NCI-H146 treated with DMSO at 0.1 percent for 48 hours (cell line): Measurements from ENCODE around the gene SLAMF7.
"Not testable (repeated sequence)": the region's sequence is repeated elsewhere in the genome, so short reads cannot be mapped to it uniquely, and the experiment has no call there.

ENCODE experiments used
- DNase-seq: peaks from one replicate; lab custom pipeline; 2025; ENCODE audit not compliant: unreplicated experiment; lab: John Stamatoyannopoulos, UW

Gene SLAMF7

DNA sequence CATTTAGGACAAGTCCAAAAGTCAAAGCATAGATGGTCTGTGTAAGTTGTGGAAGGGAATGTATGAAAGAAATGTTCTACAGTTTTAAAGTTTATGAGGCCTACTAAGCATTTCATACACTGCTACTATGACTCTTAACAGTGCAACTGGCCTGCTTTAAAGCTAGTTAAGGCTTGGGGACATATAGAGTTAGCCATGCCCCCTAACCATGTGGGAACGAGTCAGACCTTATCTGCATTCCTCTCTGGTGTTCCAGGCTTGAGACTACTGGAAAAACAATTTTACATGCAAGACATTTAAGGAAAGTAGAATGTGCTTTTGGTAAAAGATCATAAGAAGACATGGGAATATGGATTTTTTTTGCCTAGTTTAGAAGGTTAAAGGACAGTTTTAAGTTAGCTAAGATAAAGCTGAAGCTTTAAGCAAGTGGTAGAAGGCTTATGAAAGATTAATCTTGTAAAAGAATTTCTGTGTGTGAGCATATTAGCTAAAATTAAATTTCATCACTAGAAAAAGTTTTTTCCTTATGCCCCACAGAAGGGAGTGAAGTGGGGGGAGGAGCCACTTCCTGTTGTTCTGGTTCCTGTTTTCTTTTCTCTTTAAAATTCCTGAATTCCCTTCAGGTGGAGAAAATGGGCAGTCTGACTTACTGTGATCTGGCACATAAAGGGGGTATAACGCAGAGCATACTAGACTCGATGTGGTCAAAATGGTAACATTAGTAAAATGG lies 18.5 kb upstream of the SLAMF7 start:
- DNase-seq: no peak

DNA sequence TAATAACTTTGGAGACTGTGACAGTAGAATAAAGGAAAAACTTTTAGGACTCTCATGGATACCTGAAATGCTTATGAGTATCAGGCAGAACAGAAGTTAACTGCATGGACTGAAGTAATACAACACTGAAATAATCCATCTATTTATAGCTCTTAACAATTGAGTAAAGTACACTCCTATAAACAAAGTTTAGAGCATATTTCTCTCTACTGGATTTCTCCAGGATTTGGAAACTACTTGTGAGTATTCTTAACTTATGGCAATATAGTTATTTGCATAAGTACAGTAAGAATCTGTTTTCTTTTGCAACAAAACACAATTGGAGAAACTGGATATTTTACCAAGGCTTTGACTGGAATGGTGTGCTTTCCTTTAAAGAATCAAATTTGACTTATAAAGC lies 17.6 kb upstream of the SLAMF7 start:
- DNase-seq: no peak

DNA sequence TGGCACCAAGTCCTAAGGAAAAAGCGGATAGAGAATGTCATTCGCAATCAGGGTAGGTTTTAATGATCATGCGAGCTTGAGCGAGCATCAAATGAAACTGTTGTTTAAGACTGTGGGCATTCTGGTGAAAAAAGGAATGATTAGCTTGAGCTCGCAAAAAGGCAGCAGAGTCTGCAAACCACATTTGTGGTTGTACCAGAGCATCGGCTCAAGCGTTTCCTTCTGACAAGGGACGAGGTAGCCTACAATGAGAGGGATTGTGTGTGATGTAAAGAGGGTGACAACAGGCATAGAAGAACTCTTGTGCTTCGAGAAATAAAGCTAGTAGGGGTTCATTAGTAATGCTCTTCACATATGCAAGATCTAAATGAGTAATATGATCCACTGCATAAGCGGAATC lies 16.3 kb upstream of the SLAMF7 start:
- no peak for DNase-seq

DNA sequence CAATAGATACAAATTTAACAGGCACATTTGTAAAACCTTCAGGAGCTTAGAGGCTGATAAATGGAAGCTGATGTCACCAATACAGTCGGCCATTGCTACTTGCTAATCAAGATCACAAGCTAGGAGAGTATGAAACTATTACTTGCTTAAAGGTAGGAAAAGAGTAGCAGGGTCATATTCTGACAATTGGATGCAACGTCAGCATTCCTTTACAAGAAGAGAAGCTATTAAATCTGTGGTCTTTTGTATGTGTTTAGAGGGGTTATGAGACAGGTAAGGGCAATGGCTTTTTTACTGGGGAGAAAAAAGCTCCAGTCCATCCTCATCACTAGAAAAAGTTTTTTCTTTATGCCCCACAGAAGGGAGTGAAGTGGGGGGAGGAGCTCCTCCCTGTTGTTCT lies 15.7 kb upstream of the SLAMF7 start:
- DNase-seq: no peak

DNA sequence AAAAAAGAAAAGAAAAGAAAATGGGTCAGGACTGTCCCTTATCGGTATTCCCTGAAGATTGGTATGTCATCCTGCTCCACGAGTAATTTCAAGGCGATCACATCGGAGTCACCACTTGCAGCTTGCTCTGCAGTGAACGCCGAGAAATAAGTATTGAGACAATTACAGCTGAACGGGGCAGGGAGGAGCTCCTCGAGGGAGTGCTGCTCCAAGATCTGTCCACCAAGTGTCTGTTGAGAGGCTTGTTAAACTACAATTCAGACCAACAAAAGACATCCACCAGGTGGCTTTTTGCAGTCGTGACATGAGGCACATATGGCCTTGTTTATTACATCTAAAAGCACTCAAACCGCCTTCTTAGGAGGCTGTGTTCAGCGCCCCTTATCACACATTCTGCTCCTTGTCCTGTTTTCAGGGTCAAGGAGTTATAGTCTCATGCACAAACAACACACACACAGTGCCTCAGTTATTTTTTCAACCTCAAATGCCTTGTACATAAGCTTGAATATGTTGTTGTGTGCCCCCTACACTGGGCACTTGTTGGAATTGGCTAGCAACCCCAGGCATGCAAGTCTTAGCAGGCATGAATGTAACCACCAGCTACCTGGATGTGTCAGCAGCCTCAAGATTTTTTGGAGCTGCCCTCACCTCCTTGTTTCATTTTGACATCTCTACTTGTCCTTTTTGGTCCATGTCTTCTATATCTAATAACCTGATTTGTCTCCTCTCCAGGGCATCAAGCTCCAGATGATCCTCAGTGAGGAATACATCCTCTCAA lies 14.4 kb upstream of the SLAMF7 start:
- no peak for DNase-seq

DNA sequence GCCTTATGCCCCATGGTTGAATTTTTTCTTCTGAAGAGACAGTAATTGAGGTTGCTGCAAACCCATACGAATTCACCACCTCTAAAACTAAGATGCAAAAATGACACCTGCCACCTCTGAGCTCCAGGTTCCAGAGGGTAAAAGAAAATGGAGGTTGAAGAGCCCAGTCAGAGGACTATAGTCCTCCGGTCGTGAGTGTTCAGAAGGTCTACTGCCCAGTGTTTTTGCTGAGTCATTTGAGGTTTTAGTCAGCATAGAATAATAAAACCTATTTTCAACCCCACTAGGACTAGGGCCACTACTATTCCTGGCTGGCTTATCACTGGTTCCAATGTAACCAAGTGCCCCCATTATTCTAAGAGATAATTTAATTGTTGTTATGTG lies 12.9 kb upstream of the SLAMF7 start:
- DNase-seq: no peak

DNA sequence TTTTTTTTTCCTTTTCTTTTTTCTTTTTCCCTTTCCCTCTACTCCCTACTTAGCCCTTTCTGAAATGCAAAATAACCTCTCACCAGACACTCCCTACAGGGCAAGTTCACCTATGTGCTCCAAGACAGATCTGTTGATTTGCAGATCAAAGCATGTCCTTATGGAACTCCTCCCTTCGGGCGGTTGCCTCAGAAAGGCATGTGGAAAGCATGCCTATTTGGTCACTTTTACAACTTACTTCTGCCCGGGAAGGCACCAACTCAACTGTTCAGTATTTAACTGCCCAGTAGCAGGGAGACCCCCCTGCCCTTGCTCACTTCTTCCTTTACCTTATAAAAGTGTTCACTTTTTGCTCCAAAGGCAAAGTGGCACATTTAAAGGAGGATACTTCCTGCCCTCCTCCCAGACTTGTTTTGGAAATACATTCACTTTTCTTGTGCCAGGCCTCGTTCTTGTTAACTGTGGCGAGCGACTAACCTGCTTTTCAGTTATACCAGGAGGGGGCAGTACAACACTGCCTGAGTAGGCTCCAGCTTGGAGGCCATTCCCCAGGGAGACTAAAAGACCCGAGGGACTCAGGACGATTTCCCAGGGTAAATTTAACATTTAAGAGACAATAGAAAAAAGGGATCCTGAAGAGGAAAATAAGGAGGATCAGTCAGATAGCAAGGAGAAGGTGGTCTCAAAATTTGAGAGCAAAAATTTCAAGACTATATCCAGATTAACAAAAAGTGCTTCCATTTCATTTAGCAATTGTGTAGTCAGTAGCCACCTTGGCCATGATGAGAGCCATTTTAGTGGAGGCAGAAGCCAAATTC lies 12.3 kb upstream of the SLAMF7 start:
- no peak for DNase-seq

DNA sequence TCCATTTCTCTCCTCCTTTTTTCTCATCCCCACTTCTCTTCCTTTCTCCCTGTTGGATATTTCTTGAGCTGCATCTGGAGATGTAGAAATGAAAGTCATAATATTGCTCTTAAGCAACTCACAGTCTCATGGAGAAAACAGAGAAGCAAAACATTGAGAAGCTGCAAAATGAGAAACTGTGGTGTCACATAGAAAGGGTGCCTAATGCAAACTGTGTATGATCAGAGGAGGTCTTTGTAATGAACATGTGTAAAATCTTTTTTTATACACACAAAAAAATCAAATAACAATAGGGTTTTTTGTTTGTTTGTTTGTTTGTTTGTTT lies 11.8 kb upstream of the SLAMF7 start:
- DNase-seq: no peak

DNA sequence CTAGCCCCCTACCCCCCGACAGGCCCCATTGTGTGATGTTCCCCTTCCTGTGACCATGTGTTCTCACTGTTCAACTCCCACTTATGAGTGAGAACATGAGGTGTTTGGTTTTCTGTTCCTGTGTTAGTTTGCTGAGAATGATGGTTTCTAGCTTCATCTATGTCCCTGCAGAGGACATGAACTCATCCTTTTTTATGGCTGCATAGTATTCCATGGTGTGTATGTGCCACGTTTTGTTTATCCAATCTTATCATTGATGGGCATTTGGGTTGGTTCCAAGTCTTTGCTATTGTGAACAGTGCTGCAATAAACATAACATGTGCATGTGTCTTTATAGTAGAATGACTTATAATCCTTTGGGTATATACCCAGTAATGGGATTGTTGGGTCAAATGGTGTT lies 7.5 kb upstream of the SLAMF7 start:
- not testable (repeated sequence) for DNase-seq

DNA sequence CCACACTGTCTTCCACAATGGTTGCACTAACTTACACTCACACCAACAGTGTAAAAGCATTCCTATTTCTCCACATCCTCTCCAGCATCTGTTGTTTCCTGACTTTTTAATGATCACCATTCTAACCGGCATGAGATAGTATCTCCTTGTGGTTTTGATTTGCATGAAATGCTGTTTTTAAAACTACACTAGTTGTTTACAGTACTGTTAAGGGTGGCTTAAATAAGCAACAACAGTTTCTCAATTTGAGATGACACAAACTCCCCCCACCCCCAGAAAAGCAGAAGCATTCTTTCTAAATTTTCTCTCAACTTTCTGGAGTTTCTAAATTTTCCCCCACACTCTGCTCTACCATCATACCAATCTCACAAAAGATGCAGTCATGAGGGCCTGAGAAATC lies 7.1 kb upstream of the SLAMF7 start:
- DNase-seq: no peak

DNA sequence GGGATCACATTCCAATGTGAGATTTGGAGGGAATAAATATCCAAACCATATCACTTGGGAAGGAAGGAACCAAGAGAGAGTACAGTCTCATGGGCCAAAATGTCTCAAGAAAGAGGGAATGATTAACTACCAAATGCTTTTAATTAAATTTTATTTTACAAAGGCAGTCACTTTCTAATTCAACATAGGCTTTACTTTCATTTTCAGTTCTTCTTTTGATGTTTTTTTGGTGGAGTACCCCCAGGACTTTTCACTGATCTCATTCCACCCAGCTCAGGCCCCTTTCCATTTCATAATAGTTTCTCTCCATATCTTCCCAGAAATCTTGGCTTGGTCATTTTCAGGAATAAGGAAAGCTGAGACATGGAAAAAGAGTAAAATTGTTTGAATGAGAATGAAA lies 5.1 kb upstream of the SLAMF7 start:
- no peak for DNase-seq

DNA sequence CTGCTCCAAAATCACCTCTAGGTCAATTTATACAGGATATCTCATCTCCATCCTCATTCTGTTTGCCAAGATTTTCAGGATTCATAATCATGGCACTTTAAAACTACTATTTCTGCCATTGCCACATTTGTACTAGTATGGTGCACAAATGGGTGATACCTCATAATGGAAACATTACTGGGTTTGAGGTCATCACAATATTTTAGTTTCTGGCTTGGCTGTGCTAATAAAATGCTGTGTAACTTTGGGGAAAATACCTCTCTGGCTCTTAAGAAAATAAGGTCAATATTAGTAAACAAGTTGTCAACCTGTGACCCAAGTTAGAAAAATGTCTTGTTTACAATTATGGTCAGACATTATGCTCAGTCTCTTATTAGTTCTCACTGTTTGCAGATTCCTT lies 4.7 kb upstream of the SLAMF7 start:
- DNase-seq: no peak

DNA sequence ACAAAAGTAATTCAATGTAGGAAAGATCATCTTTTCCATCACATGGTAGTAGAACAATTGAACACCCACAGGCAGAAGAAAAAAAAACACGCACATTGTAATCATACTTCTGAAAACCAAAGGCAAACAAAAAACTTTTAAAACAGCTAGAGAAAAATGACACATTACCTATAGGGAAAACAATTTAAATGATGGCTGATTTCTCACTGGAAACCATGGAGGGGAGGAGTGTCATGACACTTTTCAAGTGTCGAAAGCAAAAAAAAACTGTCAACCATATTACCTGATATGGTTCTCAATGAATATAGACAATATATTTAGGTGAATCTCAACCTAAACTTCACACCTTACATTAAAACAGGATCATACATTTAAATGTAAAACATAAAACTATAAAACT lies 776 bp upstream of the SLAMF7 start:
- no peak for DNase-seq

DNA sequence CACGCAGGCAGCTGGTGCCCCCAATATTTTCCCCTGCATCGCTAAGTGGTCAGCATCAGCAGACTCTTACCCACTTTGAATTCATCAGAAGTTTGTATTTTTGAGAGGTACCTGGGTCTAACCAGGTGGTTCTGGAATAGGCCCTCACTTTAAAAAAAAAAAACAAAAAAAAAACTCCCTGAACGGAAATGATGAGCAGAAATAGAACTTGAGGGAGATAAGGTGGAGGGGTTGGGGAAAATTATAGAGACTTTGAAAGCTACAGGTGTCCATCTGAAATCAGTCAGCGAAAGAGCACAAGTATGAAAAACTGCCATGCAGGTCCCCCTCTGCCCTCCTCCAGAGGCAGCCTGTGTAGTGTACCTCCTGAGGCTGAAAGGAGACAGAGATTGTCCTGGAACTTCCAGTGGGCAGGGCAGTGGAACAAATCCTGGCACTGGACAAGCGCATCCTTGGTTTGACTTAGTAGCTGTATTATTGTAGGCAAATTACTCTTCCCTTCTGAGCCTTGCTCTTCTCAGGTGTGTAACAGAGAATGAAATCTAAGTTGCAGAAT lies 1.2 kb downstream of the SLAMF7 start:
- DNase-seq: no peak

DNA sequence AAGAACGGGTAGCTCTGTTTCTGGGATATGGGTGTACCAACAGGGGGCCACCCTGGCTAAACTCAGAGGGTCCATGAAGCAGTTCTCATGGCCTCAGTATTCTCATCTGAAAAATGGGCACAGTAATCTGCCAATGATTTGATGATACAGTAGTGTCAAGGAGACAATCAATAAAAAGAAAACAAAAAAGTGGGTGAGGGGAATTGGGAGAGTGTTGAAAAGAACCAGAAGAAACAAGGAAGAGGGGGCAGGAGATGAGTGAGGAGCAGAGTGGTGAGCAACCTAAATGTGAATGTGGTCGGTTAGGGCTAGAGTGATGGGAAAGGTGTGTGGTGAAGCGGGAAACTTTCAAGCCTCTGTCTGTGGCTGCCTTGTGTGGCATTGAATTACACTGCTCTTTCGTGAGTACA lies 2.0 kb downstream of the SLAMF7 start:
- no peak for DNase-seq

DNA sequence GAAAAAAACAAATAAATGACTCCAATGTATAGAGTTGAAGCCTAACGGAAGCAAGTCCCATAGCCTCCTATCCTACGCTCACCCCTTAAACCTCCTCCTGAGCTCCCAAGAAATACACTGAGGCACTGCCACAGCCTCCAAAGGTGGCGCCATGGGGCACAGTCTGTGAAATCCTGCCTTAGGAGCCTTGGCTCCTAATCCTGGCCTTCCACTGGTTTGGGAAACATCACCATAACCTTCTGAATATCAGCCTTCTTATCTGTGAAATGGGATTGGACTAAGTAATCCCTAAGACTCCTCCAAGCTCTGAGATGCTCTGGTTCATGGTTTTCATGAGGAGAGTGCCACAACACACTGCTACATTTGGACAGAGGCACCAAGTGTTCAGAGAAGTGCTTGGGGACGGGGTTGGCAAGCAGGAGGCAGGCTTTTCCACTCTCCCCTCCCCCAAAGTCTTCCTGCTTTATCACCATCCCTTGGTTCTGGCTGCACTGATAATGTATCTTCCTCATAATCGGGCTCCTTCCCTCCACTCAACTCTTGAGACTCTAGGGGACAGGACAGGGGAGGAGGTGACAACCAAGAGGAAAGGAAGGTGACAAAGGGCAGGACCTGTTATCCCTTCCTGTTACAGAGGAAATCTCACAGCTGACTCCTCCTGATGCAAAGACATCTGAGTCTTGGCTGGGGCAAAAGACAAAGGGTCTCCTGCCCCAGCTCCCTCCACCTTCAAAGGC lies 2.7 kb downstream of the SLAMF7 start:
- no peak for DNase-seq

DNA sequence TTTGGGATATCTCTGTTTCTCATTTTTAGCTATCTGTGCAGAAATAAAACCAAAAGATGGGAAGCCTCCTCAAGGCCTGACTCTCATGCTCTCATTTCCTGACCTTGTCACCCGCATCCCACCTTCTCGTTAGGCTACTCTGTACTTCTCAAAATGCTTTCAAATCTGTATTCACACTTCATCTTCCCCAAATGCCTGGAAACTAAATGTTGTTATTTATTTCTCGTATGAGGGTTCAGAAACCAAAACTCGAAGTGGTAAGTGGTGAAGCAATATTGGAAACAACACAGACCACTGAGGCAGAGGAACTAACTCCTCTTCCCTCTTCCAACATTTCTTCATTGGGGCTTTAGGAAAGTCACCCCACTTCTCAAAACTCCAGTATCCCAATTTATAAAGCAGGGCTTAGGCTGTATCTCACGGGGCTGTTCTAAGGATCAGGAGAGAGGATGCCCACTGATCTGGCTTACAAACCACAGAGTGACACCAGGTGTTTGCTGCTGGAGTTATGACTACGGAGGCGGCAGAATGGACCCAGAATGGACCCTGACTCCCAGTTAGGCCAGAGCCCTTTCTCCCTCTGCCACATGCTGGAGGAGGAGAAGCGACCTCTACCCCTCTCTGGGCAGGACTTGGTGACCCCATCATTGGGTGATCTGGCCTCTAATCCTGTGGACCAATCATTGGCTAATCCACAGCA lies 3.5 kb downstream of the SLAMF7 start:
- DNase-seq: no peak

DNA sequence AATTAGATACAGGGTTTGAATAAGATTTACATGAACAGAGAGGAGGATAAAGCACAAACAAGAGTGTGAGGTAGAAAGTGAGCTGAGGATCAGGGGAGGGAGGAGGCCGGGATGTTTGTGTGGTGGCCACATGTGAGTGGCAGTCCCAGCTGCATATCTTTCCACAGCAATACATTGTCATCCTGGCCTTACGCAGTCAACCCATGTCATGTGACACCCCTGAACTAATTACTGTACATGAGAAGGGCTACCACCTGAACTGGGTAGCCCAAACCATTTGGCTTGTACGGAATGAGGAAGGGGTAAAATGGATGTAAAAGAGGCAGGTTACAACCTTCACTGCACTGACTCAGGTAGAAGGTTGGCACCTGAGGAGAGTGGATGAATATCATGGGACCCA lies 4.2 kb downstream of the SLAMF7 start:
- no peak for DNase-seq

DNA sequence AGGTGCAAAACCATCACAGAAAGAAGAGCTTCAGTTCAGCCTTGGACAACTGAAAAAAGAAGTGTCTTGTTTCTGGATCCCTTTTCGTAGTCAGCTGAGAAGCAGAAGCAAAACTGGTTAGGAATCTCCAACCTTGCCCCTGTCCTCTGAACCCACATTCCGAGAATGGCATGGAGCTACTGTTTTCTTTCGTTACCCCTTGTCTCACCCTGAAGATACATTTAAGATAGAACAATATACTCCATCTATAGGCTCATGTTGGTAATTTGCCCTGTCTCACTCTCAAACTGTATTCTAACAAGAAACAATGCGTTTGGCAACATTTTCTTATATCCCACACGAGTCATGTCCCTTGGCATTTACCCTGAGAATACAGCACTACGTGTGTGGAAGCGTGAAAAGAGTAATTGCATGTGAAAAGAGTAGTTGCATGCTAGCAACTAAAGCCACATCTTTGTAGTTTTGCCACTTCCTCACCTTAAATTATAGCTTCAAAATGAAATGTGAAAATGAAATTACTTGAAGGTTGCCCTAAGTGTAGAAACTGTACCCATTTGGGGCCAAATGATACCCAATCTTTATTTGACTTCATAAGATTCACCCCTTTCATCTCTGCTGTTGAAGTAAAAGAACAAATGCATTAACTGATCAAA lies 5.3 kb downstream of the SLAMF7 start:
- no peak for DNase-seq
